HUES48 (cell line): ENCODE data around the gene AP2B1.
"Not testable (repeated sequence)": the region's sequence is repeated elsewhere in the genome, so short reads cannot be mapped to it uniquely, and the experiment has no call there.

Experiments
- H3K27ac ChIP-seq: one replicate; pipeline ENCODE4 v1.7.0; 2013; ENCODE audit warnings: low read depth, low read length, inconsistent platforms
- H3K27me3 ChIP-seq: 2 replicates; pipeline ENCODE4 v1.6.1; 2013; ENCODE audit warnings: mild to moderate bottlenecking, low read length; ENCODE audit not compliant: control insufficient read depth, insufficient read depth
- H3K36me3 ChIP-seq: 2 replicates; pipeline ENCODE4 v1.6.1; 2013; ENCODE audit warnings: low read length; ENCODE audit not compliant: control insufficient read depth, insufficient read depth
- H3K4me1 ChIP-seq: 2 replicates; pipeline ENCODE4 v1.6.1; 2013; ENCODE audit warnings: mild to moderate bottlenecking, low read length; ENCODE audit not compliant: control insufficient read depth, insufficient read depth
- H3K4me3 ChIP-seq: 2 replicates; pipeline ENCODE4 v1.5.1; 2013; ENCODE audit warnings: mild to moderate bottlenecking, low read depth, low read length
- H3K9ac ChIP-seq: 2 replicates; pipeline ENCODE4 v1.6.1; 2013; ENCODE audit warnings: mild to moderate bottlenecking, low read depth, low read length, moderate library complexity
- H3K9me3 ChIP-seq: 2 replicates; pipeline ENCODE4 v1.6.1; 2013; ENCODE audit warnings: low read length; ENCODE audit not compliant: control insufficient read depth, insufficient read depth

AP2B1 gene

DNA sequence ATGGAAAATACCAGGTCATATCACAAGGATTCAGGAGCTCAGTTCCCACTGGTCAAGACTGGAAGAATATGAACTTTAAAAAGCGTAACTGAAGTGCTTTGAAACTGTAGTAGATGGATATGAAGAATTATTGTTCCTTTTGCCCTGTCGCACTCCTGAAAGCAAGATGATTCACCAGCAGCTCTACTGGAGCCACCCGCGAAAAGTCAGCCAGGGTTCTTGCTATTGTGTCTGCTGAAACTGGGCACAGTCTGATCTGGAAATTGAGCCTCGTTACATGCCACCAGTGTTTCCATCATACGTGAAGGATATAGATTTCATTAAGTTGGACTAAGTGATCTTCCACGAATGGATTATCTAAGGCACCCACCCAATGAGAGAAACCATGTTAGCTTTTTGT is 16.6 kb downstream of the AP2B1 start:
- H3K27me3 ChIP-seq, result no peaks in the 10 kb centered on the region
- peaks cover 93% of the 10 kb centered on the region for H3K36me3 ChIP-seq
- no peaks in the 10 kb centered on the region for H3K9me3 ChIP-seq
- H3K4me1 ChIP-seq, result no peaks in the 10 kb centered on the region
- no peak overlapping the region for H3K4me3 ChIP-seq
- H3K27ac ChIP-seq, result no peak overlapping the region
- H3K9ac ChIP-seq, result no peak overlapping the region

DNA sequence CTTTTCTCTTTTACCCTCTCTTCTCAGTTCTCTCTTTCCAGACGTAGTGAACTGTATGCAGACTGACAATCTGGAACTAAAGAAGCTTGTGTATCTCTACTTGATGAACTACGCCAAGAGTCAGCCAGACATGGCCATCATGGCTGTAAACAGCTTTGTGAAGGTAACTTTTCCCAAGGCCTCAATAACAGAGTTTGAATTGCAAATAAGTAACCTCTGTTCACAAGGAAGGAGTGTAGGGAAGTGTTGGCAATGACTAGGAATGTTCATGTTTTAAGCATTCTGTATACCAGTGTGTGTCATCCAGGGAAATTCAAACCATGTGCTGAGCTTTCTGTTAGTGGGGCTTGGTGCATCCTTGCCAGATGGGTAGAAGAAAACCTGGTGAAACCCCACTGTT is 18.6 kb downstream of the AP2B1 start:
- H3K9me3 ChIP-seq, result no peaks in the 10 kb centered on the region
- H3K4me3 ChIP-seq, result no peak overlapping the region
- no peaks in the 10 kb centered on the region for H3K27me3 ChIP-seq
- no peaks in the 10 kb centered on the region for H3K4me1 ChIP-seq
- H3K36me3 ChIP-seq, result peaks cover 89% of the 10 kb centered on the region
- H3K9ac ChIP-seq, result no peak overlapping the region
- H3K27ac ChIP-seq, result no peak overlapping the region

DNA sequence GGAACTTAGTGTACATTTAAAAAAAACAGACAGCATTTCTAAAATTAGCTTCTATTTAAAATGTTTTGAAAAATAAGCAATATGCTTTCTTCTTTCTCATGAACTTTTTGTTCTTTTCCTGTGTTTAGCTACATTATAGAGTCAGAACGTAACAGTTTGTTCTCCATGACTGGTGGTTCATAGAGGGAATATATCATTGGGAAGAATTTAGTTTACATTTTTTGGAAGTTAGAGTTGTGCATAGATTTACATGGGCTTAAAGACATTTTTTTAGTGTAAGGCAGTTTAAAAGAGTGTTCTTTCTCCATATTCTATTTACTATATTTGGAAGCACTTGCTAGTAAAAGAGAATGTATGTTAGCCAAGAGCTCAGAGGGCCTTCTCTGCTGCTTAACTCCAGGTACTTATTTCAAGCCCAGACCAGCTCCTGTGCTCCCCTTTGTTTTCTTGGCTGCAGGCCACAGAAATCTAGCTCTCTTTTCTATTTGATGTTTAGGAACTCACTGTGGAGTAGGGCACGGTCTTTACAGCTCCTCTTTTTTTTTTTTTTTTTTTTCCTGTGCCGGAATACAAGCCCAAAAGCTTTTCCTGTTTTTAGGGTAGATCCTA is 20.2 kb downstream of the AP2B1 start:
- H3K9ac ChIP-seq, result no peak overlapping the region
- H3K4me3 ChIP-seq, result no peak overlapping the region
- no peak overlapping the region for H3K27ac ChIP-seq
- no peaks in the 10 kb centered on the region for H3K9me3 ChIP-seq
- no peaks in the 10 kb centered on the region for H3K27me3 ChIP-seq
- no peaks in the 10 kb centered on the region for H3K4me1 ChIP-seq
- peaks cover 87% of the 10 kb centered on the region for H3K36me3 ChIP-seq

DNA sequence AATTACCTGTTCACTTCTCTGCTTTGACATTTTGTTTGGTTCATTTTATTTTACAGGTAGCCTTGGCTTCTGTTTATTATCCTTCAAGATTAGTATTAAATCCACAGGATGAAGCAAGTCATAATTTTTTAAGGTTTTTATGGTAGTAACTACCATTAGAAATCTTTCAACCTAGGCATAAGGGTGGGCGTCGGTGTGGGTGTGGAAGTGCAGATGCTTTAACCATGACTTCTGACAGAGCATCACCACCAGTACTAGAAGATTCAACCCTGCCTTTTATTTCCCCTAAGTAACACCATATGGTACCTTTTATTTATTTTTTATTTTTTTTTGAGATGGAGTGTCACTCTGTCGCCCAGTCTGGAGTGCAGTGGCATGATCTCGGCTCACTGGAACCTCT is 22.7 kb downstream of the AP2B1 start:
- H3K4me3 ChIP-seq, result no peak overlapping the region
- no peak overlapping the region for H3K27ac ChIP-seq
- H3K4me1 ChIP-seq, result no peaks in the 10 kb centered on the region
- H3K9me3 ChIP-seq, result no peaks in the 10 kb centered on the region
- peaks cover 81% of the 10 kb centered on the region for H3K36me3 ChIP-seq
- H3K27me3 ChIP-seq, result no peaks in the 10 kb centered on the region
- no peak overlapping the region for H3K9ac ChIP-seq

DNA sequence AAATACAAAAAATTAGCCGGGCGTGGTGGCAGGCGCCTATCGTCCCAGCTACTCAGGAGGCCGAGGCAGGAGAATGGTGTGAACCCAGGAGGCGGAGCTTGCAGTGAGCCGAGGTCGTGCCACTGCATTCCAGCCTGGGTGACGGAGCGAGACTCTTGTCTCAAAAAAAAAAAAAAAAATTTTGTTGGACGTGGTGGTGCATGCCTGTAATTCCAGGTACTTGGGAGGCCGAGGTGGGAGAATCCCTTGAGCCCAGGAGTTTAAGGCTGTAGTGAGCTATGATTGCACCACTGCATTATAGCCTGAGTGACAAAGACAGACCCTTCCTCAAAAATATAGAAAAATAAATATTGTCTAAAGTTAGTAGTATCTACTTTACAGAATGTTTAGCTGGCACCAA is 23.6 kb downstream of the AP2B1 start:
- H3K27ac ChIP-seq, H3K4me3 ChIP-seq, H3K27me3 ChIP-seq, H3K4me1 ChIP-seq, H3K9me3 ChIP-seq, H3K9ac ChIP-seq: not testable (repeated sequence)
- H3K36me3 ChIP-seq, result peaks cover 84% of the 10 kb centered on the region

DNA sequence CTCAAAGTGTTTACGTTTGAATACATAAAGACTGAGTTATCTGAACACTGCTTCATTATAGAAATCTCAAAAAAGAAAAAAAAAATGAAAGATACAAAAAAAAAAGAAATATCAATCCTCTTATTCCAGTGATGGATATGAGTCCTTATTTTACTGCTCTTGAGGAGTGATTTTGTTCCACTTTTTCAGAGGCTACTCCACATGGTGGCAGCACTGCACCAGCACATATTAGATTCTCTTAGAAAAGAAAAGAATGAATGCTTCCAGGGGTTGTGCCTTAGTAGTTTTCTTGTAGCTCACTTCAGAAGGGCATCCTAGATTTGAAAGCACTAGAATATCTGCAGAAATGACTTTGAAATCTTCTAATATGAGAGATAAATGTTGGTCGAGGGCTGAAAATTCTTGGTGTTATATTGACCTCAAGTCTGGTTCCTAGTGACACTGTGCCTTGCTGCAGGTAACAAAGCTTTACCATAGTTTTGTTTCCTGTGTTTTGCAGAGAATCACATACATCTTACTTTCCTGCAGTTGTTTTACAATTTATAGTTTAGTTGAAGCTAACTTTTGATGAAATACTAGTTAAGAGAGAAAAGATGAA is 25.9 kb downstream of the AP2B1 start:
- H3K27me3 ChIP-seq, result no peaks in the 10 kb centered on the region
- H3K9ac ChIP-seq, result no peak overlapping the region
- H3K4me1 ChIP-seq, result no peaks in the 10 kb centered on the region
- no peaks in the 10 kb centered on the region for H3K9me3 ChIP-seq
- no peak overlapping the region for H3K27ac ChIP-seq
- no peak overlapping the region for H3K4me3 ChIP-seq
- peaks cover 69% of the 10 kb centered on the region for H3K36me3 ChIP-seq

DNA sequence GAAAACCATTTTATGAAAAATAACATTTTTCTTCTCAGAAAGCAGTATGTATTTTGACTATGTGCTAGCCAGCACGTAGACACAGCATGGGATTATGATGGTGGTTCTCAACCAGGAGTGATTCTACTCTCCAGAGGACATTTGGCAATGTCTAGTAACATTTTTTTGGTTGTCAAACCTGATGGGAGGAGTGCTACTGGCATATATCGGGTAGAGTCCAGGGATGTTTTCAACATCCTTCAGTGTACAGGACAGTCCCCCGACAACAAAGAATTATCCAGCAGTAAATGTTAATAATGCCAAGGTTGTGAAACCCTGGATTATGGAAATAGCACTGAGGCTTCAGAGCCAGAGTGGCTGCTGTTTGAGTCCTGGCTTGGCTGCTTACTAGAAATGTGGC is 27.7 kb downstream of the AP2B1 start:
- no peaks in the 10 kb centered on the region for H3K4me1 ChIP-seq
- H3K27ac ChIP-seq, result no peak overlapping the region
- H3K4me3 ChIP-seq, result no peak overlapping the region
- no peaks in the 10 kb centered on the region for H3K27me3 ChIP-seq
- no peak overlapping the region for H3K9ac ChIP-seq
- peaks cover 62% of the 10 kb centered on the region for H3K36me3 ChIP-seq
- no peaks in the 10 kb centered on the region for H3K9me3 ChIP-seq

DNA sequence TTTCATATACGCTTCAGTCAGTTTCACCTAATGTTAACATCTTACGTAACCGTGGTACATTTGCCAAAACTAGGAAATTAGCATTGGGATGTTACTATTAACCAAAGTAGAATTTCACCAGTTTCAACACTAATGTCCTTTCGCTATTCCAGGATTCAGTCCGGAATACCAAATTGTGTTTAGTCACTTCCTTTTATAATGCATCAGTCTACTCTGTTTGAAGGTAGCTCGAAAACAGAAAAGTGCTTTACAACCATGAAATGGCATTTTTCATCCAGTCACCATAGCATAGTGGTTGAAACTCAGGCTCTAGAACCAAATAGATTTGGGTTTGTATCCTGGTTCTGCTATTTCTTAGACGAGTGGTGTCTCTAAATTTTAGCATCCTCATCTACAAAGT is 29.4 kb downstream of the AP2B1 start:
- Histone ChIP-seq H3K9me3 (no peaks in the 10 kb centered on the region), H3K4me3 (no peak overlapping the region), H3K36me3 (peaks cover 50% of the 10 kb centered on the region), H3K27me3 (no peaks in the 10 kb centered on the region), H3K27ac (no peak overlapping the region), H3K4me1 (no peaks in the 10 kb centered on the region), H3K9ac (no peak overlapping the region)

DNA sequence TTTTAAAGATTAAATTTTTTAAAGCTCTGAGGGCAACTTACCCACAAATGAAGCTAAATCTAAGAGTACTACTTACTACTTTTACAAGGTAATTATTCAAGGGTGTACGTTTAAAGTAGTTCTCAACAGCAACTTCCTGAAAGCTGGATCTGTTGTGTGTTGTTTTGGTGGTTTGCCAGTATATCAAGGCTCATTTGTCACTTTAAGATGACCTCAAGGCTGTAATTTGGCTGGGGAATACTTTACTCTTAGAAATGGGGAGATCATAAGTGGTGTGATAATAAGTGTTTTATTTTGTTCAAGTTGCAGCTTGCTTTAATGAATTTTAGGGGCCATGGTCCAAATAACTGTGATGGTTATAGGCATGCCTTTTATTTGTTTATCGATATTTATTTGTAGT is 30.4 kb downstream of the AP2B1 start:
- Histone ChIP-seq H3K27me3 (no peaks in the 10 kb centered on the region), H3K4me1 (no peaks in the 10 kb centered on the region), H3K4me3 (no peak overlapping the region), H3K36me3 (peaks cover 49% of the 10 kb centered on the region), H3K27ac (no peak overlapping the region), H3K9me3 (no peaks in the 10 kb centered on the region), H3K9ac (no peak overlapping the region)

DNA sequence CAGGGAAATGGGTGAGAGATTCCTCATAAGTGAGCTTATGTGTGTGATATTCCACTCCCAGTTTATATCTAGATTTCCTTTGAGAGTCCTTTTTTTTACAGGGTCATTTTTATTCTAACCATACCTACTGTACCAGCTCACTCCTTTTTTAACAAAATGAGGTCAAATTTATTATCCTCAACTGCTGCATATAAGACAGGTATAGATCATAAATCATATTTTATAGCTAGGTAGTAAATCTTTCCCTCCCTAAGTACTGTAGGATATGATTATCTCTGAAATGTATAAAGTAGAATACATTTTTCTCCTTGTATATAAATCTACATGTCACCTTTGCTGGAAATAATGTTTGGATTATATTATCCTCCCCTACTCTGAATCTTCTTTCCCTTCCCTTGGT is 31.5 kb downstream of the AP2B1 start:
- no peak overlapping the region for H3K9ac ChIP-seq
- H3K36me3 ChIP-seq, result peaks cover 52% of the 10 kb centered on the region
- H3K4me1 ChIP-seq, result no peaks in the 10 kb centered on the region
- H3K9me3 ChIP-seq, result no peaks in the 10 kb centered on the region
- no peaks in the 10 kb centered on the region for H3K27me3 ChIP-seq
- H3K4me3 ChIP-seq, result no peak overlapping the region
- no peak overlapping the region for H3K27ac ChIP-seq

DNA sequence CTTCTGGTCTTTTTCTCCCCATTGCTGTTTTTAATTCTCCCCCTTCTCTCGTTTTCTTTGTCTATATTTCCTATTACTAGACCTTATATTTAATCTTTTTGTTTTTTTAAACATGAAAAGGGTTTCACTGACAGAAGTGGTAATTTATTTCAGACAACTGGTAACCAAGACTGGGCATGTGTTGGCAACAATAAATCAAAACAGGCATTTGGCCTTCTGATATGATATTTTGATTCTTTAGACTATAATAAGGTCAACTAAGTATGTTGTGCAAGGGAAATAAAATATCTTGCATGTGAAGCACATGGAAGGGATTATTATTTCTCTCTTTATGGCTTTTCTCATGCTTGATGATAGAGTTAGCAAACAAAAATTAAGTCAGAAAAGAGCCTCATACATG is 34.6 kb downstream of the AP2B1 start:
- Histone ChIP-seq H3K27ac (no peak overlapping the region), H3K9me3 (no peaks in the 10 kb centered on the region), H3K4me3 (no peak overlapping the region), H3K36me3 (peaks cover 61% of the 10 kb centered on the region), H3K27me3 (no peaks in the 10 kb centered on the region), H3K9ac (no peak overlapping the region), H3K4me1 (no peaks in the 10 kb centered on the region)
